Psoas muscle (tissue), 8 donors: ENCODE data around the gene COQ8A. TPM values are rescaled to one million over a fixed set of nuclear protein-coding genes. Genes with fewer than 3 reads are reported as not detected.

Source experiments
- ATAC-seq, 4 donors: fragments of 200-7000 bp; cut with Tn5 transposase; one replicate each; pipeline ENCODE4 v1.9.1; 2020; ENCODE audit warnings: moderate library complexity in 3 of 4, mild to moderate bottlenecking in 2 of 4
- DNase-seq, 2 donors: peaks; one replicate each; pipeline ENCODE4 v3.0.0-alpha.2; 2020
- H3K27ac ChIP-seq: fragments of 200-600 bp; one replicate; pipeline ENCODE4 v1.8.0; 2022
- H3K27me3 ChIP-seq, 3 donors: fragments of 200-600 bp in 1 of 3; one replicate each; pipeline versions ENCODE4 v1.6.1 to v1.8.0; 2013 to 2022; ENCODE audit warnings: low read length in 2 of 3, mild to moderate bottlenecking in 2 of 3, moderate library complexity in 1 of 3; ENCODE audit not compliant: insufficient read depth in 3 of 3
- H3K36me3 ChIP-seq, 2 donors: fragments of 200-600 bp in 1 of 2; one replicate each; pipeline versions ENCODE4 v1.6.1 to v1.8.0; 2013 to 2022; ENCODE audit warnings: low read depth in 1 of 2, mild to moderate bottlenecking in 1 of 2, moderate library complexity in 1 of 2; ENCODE audit not compliant: insufficient read depth in 1 of 2
- H3K4me1 ChIP-seq: fragments of 200-600 bp; one replicate; pipeline ENCODE4 v1.8.0; 2022
- H3K4me3 ChIP-seq: fragments of 200-600 bp; one replicate; pipeline ENCODE4 v1.8.0; 2022; ENCODE audit warnings: mild to moderate bottlenecking
- H3K9me3 ChIP-seq: fragments of 200-600 bp; one replicate; pipeline ENCODE4 v1.8.0; 2022
- CTCF ChIP-seq: fragments of 200-600 bp; IDR thresholded peaks from one replicate; pipeline ENCODE4 v1.8.0; 2022; ENCODE audit warnings: antibody characterized with exemption
- WGBS, 3 donors: extraction: QIAGEN DNeasy Blood & Tissue Kit; methylation state at CpG; one replicate each; pipeline versions ENCODE4 v1.1.6 to v1.1.7; 2013; 5-methylcytosine and 5-hydroxymethylcytosine counted together
- intact Hi-C, 2 donors: fragments of 100-400 bp; cut with DNase I; formaldehyde crosslinking; loops; one replicate each; pipeline versions ENCODE4 v1.11.0 to v1.14.2; 2022
- long read RNA-seq, 2 donors: library from polyadenylated mRNA; unstranded; transcript quantifications; one replicate each; pipeline ENCODE4 v2.0.0, GENCODE V29; 2021
- polyA plus RNA-seq, 3 donors: library from polyadenylated mRNA; stranded (reverse); fragments of 200-250 nt; gene quantifications; one replicate each; pipeline ENCODE4 v1.2.3, GENCODE V29; 2013
- total RNA-seq, 4 donors: library from RNA; stranded (reverse); fragmentation: NEBNext Ultra II Directional in 2 of 4; extraction: Animal tissue kit (Norgen Biotek cat#: 25700) in 2 of 4; gene quantifications; one replicate each; pipeline versions ENCODE4 v1.2.1 to v1.2.4, GENCODE V29; 2021 to 2023
- donor health status: healthy with polysubstance abuse.
- donor health status: DM: no; HTN: no; CAD: no; lungs with moderate emphysema.
- donor health status: Bipolar disorder and iron deficiency.
- donor health status: healthy.
- donor health status: DM: yes; HTN: yes; CAD: no.
- donor health status: DM: no; HTN: no; CAD: no.
- donor health status: DM: no; HTN: no; CAD: no.
- donor health status: DM: yes; HTN: yes; CAD: no.

The COQ8A gene
- total RNA-seq (1,000 to 10,000 TPM in 1 of 4 donors, 100 to 1,000 TPM in 3; 574 to 1,432 (median 837) TPM), polyA plus RNA-seq (1,000 to 10,000 TPM in 1 of 3 donors, 100 to 1,000 TPM in 2; 134 to 1,231 (median 616) TPM)
- long read RNA-seq, donor 1, transcript COQ8A-201 (15 exons, 2,872 nt) = major isoform, 946 of 1,288 reads
- long read RNA-seq, donor 1, partial matches to known transcripts = 238 of 1,288 reads
- long read RNA-seq, donor 1, other reads (novel, unspliced or antisense) = 100 of 1,288 reads
- long read RNA-seq, donor 2, transcript COQ8A-201 (15 exons, 2,872 nt) = major isoform, 2,644 of 3,661 reads
- long read RNA-seq, donor 2, transcript COQ8A-207 (11 exons, 2,141 nt) = minor isoform, 13 of 3,661 reads
- long read RNA-seq, donor 2, partial matches to known transcripts = 719 of 3,661 reads
- long read RNA-seq, donor 2, other reads (novel, unspliced or antisense) = 285 of 3,661 reads

- Histone ChIP-seq H3K36me3 (no peaks in the 10 kb centered on the region), H3K9me3 (peaks cover under 1% of the 10 kb centered on the region), H3K27ac (peak within 1 kb of the TSS; percentile 97), H3K27me3 (no peaks in the 10 kb centered on the region), H3K4me3 (peak within 1 kb of the TSS; percentile 79), H3K4me1 (peaks cover 33% of the 10 kb centered on the region)
- DNase-seq (peak; percentile 100), ATAC-seq (peak; percentile 80 to 90 (median 86))
- intact Hi-C loops = loop anchor here in 1 of 2 donors (5.0 kb wide), 1 partner anchor 42 kb away; no protein-coding TSS in a partner anchor
- TF ChIP-seq CTCF = no peak
- WGBS, 3 donors = 0 to 1% (median 0%) methylated on average over 54 to 73 of the region's 73 CpGs
These were observed at the start of gene COQ8A for GRCh38 chr1:226940029-226940805. Gene COQ8A, plus strand, starts transcription at chr1:226940294. Its CDS starts 21,092 bp downstream, at chr1:226961386.

GRCh38 chr1:226890331-226891108 lies 49.6 kb upstream of the COQ8A start:
- no peak for ATAC-seq
- 86 to 89% (median 89%) methylated on average over 22 of the region's 22 CpGs for WGBS, 3 donors
- intact Hi-C loops = no loop called here

GRCh38 chr1:226891346-226891745 lies 48.7 kb upstream of the COQ8A start:
- H3K4me1 ChIP-seq = no peaks in the 10 kb centered on the region
- H3K27ac ChIP-seq = no peak overlapping the region

More at GRCh38 chr1:226890331-226891108, 49.6 kb upstream of the COQ8A start:
- no peaks in the 10 kb centered on the region for H3K27me3 ChIP-seq
- no peak overlapping the region for H3K27ac ChIP-seq
- no peaks in the 10 kb centered on the region for H3K9me3 ChIP-seq
- H3K4me3 ChIP-seq = no peak overlapping the region
- H3K36me3 ChIP-seq = peaks cover 0 to 98% of the 10 kb centered on the region in 2 donors
- no peak for TF ChIP-seq CTCF
- H3K4me1 ChIP-seq = peaks cover 3% of the 10 kb centered on the region
- DNase-seq = no peak

More at GRCh38 chr1:226891346-226891745, 48.7 kb upstream of the COQ8A start:
- Histone ChIP-seq H3K27me3 (no peaks in the 10 kb centered on the region), H3K36me3 (peaks cover 0 to 98% of the 10 kb centered on the region in 2 donors), H3K4me3 (no peak overlapping the region), H3K9me3 (no peaks in the 10 kb centered on the region)
- ATAC-seq (no peak), DNase-seq (no peak)
- WGBS, 3 donors = 87 to 94% (median 91%) methylated on average over 11 of the region's 11 CpGs
- intact Hi-C loops = no loop called here
- no peak for TF ChIP-seq CTCF
